Mucosa of gallbladder (tissue), 1 donor: ENCODE results near the gene CCDC27. TPM values are rescaled to one million over a fixed set of nuclear protein-coding genes. Genes with fewer than 3 reads are reported as not detected.
A peak's percentile ranks its signal among the peaks of the same experiment; 100 is the strongest.
"Not testable (repeated sequence)": the region's sequence is repeated elsewhere in the genome, so short reads cannot be mapped to it uniquely, and the experiment has no call there.

Experiments
- DNase-seq: peaks from one replicate; pipeline ENCODE4 v3.0.0-alpha.2; 2020; ENCODE audit warnings: low spot score
- total RNA-seq: library from RNA; stranded (reverse); gene quantifications from one replicate; pipeline ENCODE4 v1.2.1, GENCODE V29; 2021
- donor health status: DM: no; HTN: no; CAD: no.

CCDC27 gene
- total RNA-seq, 1 donor from 2014 or later, result not detected

- DNase-seq, result no peak
These were observed 16.6 kb upstream of the CCDC27 start for GRCh38 chr1:3735688-3736087.

GRCh38 chr1:3736131-3736561 is 16.1 kb upstream of the CCDC27 start:
- no peak for DNase-seq

- no peak for DNase-seq
These were observed 15.5 kb upstream of the CCDC27 start for GRCh38 chr1:3736708-3737107.

- no peak for DNase-seq
These were observed 13.3 kb upstream of the CCDC27 start for GRCh38 chr1:3738943-3739342.

DNA sequence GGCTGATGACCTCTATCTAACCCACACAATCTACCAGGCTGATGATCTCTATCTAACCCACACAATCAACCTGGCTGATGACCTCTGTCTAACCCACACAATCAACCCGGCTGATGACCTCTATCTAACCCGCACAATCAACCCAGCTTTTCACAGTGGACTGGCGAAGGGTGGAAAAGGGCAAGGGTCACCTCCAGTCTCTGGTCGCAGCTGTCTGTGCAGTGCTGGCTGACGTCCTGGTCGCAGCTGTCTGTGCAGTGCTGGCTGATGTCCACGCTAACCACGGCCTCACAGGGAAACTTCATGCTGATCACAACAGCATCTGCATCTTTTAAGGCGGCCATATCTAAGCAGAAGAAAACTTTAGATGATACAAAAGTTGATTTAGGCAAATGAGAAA is 12.2 kb upstream of the CCDC27 start:
- DNase-seq, result no peak

DNA sequence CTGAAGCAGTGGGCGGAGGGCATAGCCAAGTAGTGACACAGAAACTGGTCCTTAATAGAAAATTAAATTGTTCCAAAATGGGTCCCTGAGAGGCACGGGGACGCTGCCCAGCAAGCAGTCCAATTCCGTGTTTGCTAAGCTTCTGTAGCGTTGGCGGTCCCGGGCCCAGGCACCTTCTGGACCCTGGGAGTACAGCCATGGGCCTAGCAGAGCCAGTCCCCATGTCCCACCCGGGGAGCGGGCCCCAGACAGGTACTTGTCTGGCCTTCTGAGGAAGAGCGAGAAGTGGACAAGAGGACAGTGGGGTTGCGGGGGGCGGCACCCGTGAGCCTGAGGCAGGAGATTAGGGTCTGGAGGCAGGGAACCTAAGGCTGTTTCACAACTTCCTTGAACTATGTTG is 11.5 kb upstream of the CCDC27 start:
- no peak for DNase-seq

- no peak for DNase-seq
These were observed 10.4 kb upstream of the CCDC27 start for GRCh38 chr1:3741566-3742438.

- no peak for DNase-seq
These were observed 9.6 kb upstream of the CCDC27 start for GRCh38 chr1:3742439-3743298.

DNA sequence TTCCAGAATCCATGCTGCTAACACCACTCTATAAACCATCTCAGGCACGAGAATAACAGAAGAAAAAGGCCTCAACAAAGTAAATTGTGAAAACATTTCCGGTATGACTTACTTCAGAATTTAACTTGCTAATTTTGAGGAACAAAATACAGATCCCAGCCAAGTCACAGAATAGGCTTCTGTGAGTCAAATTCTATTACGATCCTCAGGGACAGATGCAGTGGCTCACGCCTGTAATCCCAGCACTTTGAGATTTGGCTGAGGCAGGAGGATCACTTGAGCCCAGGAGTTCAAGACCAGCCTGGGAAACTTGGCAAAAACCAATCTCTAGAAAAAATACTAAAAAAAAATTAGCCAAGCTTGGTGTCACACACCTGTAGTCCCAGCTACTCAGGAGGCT is 8.8 kb upstream of the CCDC27 start:
- no peak for DNase-seq

DNA sequence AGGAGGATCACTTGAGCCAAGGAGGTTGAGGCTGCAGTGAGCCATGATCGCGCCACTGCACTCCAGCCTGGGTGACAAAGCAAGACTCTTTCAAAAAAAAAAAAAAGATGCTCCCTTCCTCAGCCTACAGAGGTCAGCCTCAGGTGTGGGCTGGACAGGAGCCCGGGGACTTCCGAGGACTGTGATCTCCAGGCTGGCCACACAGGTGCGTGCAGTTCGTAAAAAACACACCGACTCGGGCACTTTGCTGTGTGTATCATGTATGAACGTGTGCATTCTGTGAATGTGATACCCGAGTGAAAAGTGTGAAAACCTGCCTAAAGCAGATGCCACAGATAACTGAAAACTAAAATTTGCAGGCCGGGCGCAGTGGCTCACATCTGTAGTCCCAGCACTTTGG is 8.4 kb upstream of the CCDC27 start:
- DNase-seq, result no peak

- no peak for DNase-seq
These were observed 7.6 kb upstream of the CCDC27 start for GRCh38 chr1:3744646-3745045.

GRCh38 chr1:3745071-3745470 is 7.2 kb upstream of the CCDC27 start:
- DNase-seq, result no peak

DNA sequence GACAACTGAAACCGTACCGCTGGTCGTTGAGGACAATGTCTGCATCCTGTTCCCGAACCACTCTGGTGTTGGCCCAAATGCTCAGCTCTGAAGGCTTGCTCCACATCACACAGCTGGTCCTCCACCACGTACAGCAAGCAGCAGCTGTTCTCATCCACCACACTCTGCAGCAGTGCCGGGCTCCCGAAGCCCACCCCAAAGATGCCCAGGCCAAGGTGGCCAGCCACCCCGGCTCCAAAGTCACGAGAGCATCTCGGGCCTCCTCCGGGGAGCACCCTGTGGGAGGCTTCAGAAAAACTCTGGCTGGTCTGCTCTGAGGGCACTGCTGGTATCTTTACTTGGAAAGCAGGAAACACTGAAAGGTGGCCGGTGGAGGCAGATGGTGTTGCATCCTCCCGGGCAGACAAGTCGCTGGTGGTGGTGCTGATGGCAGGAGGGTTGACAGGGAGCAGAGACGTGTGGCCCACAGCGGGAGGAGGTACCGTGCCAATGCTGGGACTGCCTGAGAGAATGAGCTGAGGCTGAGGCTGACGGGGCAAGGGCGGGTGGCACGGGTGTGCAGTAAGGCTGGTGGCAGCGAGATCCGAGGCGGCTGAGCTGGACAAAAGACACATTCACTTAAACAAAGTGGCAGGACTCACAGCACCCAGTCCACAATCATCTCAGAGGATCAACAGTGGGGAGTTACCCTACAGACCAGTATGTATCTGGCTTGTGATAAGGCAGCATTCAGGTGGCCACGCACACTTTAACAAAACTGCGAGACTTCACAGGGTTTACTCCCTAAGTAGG is 6.5 kb upstream of the CCDC27 start:
- no peak for DNase-seq

DNA sequence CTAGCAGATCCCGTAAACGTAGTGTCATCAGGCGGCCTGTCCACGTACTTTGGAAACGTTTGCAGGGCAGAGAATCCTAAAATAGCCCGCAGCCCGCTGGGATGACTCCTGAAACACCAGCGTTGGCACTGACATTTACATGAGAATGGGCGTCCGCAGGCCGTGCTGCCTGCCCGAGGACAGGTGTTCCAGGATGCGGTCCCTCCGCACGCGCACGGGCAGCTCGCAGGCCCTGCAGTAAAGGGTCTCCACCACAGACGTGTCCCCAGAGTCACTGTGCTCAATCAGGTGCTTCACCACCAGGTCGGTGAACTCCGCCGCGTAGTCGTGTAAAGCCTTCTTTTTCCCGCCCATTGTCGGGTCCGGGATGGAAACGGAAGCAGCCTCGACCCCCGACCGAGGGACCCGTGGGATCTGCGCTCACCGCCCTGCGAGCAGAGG is 5.8 kb upstream of the CCDC27 start:
- DNase-seq, result no peak

DNA sequence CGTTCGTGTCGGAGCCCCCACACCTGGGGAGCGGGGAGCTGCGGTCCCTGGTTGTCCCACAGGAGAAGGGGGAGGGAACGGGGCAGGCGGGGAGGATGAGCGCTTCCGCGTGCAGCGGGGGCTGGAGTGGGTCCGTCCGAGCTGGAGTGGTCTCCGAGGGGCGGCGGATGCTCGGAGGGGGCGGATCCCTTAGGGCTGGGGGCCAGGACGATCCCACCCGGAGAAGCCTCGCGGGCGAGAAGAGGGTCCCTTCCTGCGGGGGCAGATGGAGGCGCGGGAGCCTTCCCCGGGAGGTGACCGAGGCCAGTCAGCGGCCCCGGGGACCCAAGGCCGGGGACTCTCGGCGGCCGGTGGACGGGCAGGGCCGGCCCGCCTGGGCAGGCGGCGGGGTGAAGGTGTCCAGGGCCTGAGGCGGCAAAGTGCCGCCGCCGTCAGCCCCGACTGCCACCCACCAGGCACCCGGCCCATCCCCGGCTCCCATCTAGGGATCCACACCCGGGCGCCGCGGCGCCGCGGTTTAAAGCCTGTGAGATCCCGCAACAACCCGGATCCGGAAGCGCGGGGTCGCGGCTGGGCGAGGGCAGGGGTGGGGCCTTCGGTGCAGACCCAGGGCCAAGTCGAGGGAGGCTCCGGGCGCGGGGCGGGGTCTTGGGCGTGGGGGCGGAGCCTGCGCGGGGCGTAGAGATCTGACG is 5.3 kb upstream of the CCDC27 start:
- DNase-seq, result peak; percentile 86

DNA sequence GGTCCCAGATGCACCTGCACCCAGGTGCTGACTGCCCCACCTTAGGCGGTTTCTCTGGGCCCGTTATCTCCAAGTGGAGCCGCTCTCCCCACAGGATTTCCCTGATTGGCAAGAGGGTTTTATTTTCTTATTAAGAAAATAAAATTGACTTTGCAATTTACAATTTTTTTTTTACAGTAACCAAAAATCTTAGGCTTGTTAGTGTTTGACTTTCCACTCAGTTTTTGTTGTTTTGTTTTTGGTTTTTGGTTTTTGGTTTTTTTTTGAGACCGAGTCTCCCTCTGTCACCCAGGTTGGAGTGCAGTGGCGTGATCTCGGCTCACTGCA is 4.8 kb upstream of the CCDC27 start:
- DNase-seq, result no peak

GRCh38 chr1:3747903-3748302 is 4.3 kb upstream of the CCDC27 start:
- DNase-seq, result no peak

- DNase-seq, result not testable (repeated sequence)
These were observed 3.8 kb upstream of the CCDC27 start for GRCh38 chr1:3748316-3748900.

DNA sequence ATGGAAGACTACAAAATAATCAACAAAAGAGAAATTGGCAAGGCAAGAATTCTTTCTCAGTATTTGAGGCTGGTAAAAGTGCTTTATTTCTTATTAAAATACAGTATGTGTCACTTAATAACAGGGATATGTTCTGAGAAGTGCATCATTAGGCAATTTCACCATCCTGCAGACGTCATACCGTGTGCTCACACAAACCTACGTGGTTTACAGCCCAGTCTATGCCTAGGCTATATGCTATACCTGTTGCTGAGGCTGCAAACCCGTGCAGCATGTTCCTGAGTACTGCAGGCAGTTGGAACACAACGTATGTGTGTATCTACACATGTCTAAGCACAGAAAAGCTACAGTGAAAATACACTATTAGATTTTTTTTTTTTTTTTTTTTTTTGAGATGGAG is 2.7 kb upstream of the CCDC27 start:
- DNase-seq, result no peak

DNA sequence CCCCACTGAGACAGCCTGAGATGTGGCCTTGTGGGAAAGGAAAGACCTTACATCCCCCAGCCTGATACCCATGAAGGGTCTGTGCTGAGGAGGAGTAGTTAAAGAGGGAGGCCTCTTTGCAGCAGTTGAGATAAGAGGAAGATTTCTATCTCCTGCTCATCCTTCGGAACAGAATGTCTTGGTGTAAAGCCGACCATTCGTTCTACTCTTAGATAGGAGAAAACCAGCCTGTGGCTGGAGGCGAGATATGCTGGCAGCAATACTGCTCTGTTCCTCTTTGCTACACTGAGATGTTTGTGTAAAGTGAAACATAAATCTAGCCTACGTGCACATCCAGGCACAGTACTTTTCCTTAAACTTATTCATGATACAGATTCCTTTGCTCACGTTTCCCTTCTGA is 1.5 kb upstream of the CCDC27 start:
- DNase-seq, result no peak
